HG02981 (cell line): ENCODE data around the gene RMND1.

Experiments
- ATAC-seq: cut with Tn5 transposase; IDR thresholded peaks from one replicate; pipeline ENCODE4 v1.9.1; 2021; ENCODE audit warnings: mild to moderate bottlenecking, moderate library complexity; ENCODE audit not compliant: unreplicated experiment

RMND1 gene

GRCh38 chr6:151425561-151425960 lies 26.4 kb downstream of the RMND1 start:
- ATAC-seq, result no peak

- ATAC-seq, result no peak
Measured at GRCh38 chr6:151422981-151423380, 28.9 kb downstream of the RMND1 start.

DNA sequence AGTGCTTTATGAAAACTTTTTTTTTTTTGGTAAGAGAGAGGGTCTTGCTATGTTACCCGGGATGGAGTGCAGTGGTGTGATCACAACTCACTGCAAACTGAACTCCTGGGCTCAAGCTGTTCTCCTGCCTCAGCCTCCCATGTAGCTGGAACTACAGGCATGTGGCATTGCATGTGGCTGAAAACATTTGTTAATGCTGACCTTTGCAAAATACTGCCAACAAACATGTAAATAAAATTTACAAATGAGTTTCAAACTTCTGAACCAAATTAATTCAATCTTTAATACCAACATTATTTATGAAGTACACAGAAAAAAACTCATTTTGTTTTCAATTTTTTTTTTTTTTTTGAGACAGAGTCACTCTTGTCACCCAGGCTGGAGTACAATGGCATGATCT lies 34.4 kb downstream of the RMND1 start:
- ATAC-seq, result no peak

DNA sequence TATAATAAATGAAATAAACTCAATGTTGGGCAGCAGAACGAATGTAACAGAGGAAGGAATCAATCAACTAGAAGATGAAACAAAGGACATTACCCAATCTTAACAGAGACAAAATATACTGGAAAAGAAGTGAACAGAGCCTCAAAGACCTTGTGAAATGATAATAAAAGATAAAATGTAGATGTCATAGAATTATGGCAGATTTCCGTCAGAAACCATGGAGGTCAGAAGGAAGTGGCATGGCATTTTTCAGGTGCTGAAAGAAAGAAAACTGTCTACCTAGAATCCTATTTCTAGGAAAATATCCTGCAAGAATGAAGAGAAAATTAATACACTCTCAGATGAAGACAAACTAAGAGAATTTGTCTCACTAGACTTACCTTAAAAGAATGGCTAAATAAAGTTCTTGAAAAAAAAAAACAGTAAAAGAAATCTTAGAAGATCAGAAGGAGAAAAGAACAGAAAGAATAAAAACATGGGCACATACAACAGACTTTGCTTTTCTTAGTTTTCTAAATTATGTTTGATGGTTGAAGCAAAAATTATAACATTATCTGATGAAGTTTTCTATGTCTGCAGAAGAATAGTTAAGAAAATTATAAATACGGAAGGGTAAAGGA lies 37.2 kb downstream of the RMND1 start:
- ATAC-seq, result no peak

DNA sequence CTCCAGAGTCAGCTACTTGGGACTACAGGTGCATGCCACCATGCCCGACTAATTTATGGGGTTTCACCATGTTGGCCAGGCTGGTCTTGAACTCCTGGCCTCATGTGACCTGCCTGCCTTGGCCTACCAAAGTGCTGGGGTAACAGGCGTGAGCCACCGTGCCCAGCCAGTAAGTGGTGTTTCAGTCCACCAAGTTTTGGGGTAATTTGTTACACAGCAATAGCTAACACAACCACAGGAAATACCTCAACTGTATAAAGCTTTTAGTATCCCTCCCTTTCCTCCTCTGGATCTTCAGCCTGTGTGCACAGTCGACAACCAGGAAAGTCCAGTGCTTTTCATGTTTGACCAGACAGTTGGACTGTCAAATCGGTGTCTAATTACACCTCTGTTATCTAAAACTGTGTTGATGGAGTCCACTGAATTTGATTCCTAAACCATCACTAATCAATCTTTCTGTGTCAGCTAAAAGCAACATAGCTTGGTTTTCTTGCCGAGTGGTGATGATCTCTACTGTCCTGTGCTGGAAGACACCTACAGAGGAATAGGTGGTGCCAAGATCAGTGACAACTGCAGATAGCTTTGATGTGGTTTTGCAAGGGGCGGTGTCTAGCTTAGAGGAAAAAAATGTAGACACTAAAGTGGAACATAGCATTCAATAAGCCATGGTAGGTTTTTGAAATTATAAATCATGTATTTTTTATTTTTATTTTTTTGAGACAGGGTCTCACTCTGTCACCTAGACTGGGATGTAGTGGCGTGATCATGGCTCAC lies 38.4 kb downstream of the RMND1 start:
- ATAC-seq, result no peak

DNA sequence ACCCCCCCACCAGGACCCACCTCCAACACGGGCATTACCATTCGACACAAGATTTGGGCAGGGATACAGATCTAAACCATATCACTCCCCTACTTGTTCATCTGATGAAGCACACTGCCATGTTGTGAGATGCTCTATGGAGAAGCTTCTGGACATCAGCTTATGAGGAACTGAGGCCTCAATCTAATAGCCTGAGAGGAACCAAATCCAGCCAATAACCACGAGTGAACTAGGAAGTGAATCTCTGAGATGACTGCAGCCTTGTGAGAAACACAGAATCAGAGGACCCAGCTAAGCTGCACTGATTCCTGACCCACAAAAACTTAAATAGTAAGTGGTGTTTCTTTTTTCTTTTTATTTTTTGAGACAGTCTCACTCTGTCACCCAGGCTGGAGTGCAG lies 39.0 kb downstream of the RMND1 start:
- no peak for ATAC-seq

DNA sequence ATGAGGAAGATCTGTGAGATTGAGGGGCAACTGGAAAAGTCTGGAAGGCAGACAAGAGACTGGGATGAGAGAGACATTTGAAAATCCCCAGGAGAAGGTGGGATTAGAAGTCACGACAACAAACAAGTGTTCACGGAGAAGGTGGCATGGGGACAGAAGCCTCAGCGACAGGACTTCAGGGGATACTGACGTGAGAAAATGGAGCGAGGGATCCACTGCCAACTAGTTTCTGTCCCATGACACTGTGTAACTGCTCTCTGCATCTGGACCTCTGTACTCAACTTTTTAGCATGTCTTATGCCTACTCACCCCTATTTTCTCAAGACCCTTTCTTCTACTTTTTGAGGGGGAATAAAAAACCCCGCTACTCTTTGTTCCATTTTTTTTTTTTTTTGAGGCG lies 42.2 kb downstream of the RMND1 start:
- no peak for ATAC-seq

- peak; percentile 61 for ATAC-seq
Measured at GRCh38 chr6:151409260-151409659, 42.7 kb downstream of the RMND1 start.

- peak; percentile 3 for ATAC-seq
Measured at GRCh38 chr6:151408858-151409257, 43.1 kb downstream of the RMND1 start.

GRCh38 chr6:151403919-151404308 lies 48.0 kb downstream of the RMND1 start:
- ATAC-seq, result no peak

- no peak for ATAC-seq
Measured at GRCh38 chr6:151402228-151402627, 49.7 kb downstream of the RMND1 start.

DNA sequence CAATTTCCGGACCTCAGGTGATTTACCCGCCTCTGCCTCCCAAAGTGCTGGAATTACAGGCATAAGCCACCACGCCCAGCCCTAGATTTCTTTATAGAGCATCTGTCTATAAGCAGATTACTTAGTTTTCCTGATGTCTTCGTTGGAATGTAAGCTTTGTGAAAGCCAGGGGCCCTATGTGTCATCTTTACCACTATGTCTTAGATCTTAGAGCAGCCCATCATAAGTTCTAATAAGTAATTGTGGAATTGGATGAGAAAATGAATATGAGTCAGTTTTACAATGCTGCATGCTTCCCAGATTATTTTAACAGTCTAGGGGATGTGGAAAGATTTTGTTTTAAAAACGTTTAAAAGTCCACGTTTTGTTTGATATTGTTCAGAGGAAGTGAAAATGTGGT lies 51.5 kb downstream of the RMND1 start:
- ATAC-seq, result no peak

DNA sequence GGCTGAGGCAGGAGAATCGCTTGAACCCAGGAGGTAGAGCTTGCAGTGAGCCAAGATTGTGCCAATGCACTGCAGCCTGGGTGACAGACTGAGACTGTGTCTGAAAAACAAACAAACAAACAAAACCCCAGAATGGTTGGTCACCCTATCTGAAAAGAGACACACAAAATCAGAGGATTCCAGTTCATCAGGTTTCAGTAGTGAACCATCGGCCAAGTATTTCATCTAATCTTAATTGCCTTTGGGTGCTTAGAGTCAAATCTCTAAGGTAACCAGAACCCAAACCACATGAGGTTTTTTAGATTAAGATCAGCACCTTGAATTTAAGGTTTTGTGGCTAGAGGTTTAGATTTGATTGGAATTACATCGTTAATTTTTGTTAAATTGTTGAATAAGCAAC lies 52.2 kb downstream of the RMND1 start:
- no peak for ATAC-seq

GRCh38 chr6:151393410-151393809 lies 58.5 kb downstream of the RMND1 start:
- no peak for ATAC-seq

- ATAC-seq, result no peak
Measured at GRCh38 chr6:151392427-151392826, 59.5 kb downstream of the RMND1 start.

GRCh38 chr6:151391471-151392413 lies 60.2 kb downstream of the RMND1 start, which contains the start of gene ZBTB2:
ZBTB2 (minus strand) TSS chr6:151391559; CDS start chr6:151373637, 17,922 bp downstream.
- ATAC-seq, result peak; percentile 17

- peak; percentile 3 for ATAC-seq
Measured at GRCh38 chr6:151390851-151391470, 61.0 kb downstream of the RMND1 start.

DNA sequence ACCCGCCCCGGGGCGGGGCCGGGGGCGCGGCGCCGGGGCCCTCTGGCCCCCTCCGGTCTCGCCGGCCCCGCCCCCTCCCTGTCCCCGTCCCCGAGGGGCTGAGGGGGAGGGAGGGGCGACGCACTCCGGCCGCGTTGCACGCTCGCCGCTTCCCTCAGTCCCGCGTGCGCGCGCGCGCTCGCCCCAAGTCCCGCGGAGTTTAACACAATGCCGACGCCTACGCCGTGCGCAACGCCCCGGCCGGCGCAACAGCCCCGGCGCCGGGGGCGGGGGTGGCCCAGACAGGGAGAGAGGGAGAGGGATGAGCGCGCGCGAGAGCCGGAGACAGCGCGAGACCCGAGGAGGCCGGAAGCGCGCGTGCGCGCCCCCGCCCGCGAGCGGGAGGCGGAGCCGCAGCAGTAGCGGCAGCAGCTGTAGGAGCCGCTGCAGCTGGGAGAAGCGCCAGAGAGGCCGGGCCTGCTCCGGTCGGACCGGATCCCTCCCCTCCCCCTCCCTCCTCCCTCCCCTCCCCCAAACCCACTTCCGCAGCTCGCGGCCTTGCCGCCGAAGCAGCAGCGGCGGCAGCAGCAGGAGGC lies 61.6 kb downstream of the RMND1 start:
- peak; percentile 76 for ATAC-seq

- ATAC-seq, result peak; percentile 60
Measured at GRCh38 chr6:151389618-151390275, 62.2 kb downstream of the RMND1 start.

DNA sequence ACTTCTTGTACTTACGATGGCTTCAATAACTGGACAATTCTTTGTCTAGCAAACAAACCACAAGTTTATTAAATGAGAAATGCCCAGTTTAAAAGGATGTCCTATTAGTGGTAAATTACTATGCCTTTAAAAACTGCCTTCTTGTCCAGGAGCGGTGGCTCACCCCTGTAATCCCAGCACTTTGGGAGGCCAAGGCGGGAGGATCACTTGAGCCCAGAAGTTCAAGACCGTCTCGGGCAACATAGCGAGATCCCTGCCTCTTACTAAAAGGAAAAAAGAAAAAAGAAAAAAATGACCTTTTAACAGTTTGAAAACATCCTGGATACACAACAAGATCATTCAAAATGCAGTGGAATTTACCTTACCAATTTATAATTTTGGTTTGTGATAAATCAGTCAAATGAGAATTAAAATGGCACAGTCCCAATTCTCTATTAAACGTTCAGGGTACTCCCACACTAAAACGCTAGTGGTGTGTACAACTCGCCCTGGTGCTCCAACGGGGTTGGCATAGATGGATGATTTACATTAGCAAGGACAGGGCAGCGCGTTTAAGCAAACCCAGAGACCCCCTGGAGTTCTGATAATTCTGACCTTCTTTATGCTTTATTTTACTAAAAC lies 62.8 kb downstream of the RMND1 start:
- ATAC-seq, result no peak
